GM19463 (cell line): Measurements from ENCODE around the gene TMC8.
"Not testable (repeated sequence)": the region's sequence is repeated elsewhere in the genome, so short reads cannot be mapped to it uniquely, and the experiment has no call there.

Experiments used
- ATAC-seq: cut with Tn5 transposase; IDR thresholded peaks from one replicate; pipeline ENCODE4 v1.9.1; 2021; ENCODE audit warnings: mild to moderate bottlenecking, moderate library complexity; ENCODE audit not compliant: unreplicated experiment

Gene TMC8, protein sequence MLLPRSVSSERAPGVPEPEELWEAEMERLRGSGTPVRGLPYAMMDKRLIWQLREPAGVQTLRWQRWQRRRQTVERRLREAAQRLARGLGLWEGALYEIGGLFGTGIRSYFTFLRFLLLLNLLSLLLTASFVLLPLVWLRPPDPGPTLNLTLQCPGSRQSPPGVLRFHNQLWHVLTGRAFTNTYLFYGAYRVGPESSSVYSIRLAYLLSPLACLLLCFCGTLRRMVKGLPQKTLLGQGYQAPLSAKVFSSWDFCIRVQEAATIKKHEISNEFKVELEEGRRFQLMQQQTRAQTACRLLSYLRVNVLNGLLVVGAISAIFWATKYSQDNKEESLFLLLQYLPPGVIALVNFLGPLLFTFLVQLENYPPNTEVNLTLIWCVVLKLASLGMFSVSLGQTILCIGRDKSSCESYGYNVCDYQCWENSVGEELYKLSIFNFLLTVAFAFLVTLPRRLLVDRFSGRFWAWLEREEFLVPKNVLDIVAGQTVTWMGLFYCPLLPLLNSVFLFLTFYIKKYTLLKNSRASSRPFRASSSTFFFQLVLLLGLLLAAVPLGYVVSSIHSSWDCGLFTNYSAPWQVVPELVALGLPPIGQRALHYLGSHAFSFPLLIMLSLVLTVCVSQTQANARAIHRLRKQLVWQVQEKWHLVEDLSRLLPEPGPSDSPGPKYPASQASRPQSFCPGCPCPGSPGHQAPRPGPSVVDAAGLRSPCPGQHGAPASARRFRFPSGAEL

GRCh38 chr17:78130437-78131101 is at the start of gene TMC8:
Gene TMC8, plus strand, starts transcription at chr17:78130771. Its CDS starts 818 bp downstream, at chr17:78131589.
- ATAC-seq = no peak

- ATAC-seq = no peak
These were observed 49.0 kb upstream of the TMC8 start for GRCh38 chr17:78081551-78081950.

DNA sequence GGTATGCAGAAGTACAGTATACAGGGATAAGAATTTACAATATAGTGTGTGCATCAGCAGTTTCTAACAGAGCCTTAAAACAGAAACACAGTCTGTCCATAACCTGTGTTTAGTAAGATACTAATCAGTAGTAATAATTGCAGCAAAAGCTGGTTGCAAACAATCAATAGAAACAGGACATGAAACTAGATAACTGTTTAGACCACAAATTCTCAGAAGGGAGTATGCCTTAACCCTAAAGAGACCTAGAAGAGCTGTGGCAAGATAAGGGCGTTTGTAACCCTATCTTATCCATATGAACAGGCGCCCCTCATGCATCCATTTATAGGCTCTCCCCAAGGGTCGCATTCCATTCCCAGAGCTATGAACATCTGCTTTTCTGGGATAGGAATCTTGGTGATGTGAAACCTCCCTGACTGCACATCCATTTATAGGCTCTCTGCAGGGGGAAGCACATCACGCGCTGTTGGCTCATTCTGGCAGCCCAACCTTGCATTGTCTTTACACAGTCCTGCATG is 48.2 kb upstream of the TMC8 start:
- not testable (repeated sequence) for ATAC-seq

DNA sequence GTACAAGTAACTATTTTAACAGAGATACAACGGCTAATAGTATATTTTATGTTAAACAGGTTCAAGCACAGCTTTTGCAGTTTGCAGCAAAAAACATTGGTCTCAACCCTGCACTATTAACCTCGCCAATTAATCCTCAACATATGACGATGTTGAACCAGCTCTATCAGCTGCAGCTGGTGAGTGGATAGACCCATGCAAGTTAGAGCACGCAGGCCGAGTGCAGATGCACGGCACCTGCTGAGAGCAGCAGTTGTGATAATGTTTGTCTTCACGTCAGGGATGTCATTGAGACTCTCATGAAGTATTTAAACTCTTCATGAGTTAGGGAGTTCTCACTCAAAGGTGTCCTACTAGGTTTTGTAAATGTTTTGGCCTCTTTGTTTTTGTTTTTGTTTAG is 47.6 kb upstream of the TMC8 start:
- no peak for ATAC-seq

GRCh38 chr17:78086740-78087139 is 43.8 kb upstream of the TMC8 start:
- no peak for ATAC-seq

DNA sequence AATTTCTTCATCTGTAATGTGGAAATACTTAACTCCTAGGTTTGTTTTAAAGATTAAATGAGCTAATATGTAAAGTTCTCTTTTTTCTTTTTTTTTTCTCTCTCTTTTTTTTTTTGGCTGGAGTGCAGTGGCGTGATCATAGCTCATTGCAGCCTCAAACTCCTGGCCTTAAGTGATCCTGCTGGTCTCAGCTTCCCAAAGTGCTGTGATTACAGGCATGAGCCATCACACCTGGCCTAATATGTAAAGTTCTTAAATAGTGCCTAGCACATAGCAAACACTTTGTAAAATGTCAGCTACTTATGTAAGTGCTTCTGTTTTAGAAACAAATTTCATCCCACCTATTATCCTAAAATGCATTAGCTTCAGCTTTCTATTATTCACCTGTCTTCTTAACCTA is 42.0 kb upstream of the TMC8 start:
- no peak for ATAC-seq

DNA sequence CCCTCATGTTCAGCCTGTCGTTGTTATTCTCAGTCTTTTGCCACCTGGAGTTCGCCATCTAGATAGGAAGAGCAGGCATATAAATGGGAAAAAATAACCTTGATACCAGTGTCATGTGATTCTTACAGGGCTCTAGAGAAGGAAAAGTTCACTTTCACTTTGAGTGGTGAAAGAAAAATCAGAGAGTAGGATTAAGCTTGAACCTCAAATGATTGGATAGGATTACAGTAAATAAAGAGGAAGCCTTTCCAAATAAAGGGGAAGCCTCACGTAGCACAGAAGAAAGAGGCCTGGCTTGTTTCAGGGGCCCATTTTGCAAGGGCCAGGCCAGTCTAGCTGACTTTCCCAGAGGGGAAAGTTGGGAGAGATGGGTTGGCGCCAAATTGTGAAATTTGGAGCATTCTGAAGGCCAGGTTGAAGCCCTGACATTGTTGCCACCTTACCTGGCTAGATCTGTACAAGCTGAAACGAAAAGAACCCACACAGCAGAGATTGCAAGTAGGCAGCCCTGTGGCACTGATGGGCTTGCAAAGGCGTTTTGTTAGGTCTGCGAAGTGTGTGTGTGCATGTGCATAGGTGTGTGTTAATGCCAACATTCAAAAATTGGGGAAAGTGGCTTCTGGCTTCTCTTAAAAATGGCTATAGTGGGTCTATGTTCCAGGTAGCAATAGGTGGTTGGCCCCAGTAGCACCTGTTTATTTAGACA is 40.8 kb upstream of the TMC8 start:
- ATAC-seq = no peak

DNA sequence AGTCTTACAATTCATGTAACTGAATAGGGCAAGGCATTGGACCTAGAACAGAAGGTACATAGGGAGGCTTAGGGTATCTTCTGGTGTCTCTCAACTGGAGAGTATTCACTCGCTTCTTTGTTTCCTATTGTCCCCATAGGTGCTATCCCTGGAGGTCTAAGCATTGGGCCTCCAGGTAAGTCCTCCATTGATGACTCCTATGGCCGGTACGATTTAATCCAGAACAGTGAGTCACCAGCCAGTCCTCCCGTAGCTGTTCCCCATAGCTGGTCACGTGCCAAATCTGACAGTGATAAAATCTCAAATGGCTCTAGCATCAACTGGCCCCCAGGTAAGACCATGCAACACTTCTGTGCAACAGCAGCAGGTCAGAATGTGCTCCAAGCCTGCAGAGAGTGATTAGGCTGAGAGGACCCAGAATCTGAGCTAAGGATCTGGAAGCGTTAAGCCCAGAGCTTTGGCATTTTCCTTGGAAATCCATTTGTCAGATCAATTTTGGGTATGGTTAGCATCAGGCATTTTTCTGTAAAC is 37.7 kb upstream of the TMC8 start:
- ATAC-seq = no peak

DNA sequence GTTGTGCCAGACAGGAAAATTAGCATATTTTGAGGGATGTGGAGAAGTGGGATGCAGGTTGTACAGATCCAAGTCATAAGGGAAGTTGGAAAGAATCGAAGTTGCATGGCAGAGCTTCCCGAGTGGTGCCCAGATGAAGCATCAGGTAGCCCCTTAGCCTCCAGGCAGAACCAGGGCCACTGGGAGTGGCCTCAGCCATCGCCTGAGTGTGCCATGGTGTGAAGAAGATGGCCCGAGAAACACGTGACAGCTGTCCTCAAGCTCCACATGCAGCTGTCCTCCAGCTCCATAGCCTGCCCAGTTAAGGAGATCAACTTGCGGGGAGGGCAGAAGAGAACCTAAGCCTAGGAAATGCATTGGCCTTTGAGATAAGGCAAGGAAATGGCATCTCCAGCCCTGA is 35.5 kb upstream of the TMC8 start:
- no peak for ATAC-seq

DNA sequence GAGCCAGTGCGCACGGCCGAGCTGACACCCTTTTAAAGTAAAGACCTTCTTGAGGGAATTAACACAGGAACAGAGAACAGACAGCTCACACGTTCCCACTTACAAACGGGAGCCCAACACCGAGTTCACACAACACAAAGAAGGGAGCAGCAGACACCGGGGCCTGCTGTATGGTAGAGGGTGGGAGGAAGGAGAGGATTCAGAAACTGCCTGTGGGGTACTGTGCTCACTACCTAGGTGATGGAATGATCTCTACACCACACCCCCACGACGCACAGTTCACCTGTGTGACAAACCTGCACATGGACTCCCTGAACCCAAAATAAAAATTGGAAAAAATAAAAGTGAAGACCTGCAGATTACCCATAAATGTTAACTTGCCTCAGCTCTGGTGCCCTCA is 34.5 kb upstream of the TMC8 start:
- no peak for ATAC-seq

- ATAC-seq = no peak
These were observed 29.5 kb upstream of the TMC8 start for GRCh38 chr17:78101112-78101511.

DNA sequence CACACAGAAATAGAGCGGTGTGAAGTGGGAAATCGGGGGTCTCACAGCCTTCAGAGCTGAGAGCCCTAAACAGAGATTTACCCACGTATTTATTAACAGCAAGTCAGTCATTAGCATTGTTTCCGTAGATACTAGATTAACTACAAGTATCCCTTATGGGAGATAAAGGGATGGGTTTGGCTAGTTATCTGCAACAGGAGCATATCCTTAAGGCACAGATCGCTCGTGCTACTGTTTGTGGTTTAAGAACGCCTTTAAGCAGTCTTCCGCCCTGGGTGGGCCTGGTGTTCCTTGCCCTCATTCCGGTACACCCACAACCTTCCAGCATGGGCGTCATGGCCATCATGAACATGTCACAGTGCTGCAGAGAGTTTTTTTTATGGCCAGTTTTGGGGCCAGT is 29.0 kb upstream of the TMC8 start:
- ATAC-seq = no peak

- ATAC-seq = no peak
These were observed 27.3 kb upstream of the TMC8 start for GRCh38 chr17:78103311-78103710.

GRCh38 chr17:78104540-78104941 is 26.0 kb upstream of the TMC8 start:
- no peak for ATAC-seq

GRCh38 chr17:78105101-78105500 is 25.5 kb upstream of the TMC8 start:
- ATAC-seq = no peak

DNA sequence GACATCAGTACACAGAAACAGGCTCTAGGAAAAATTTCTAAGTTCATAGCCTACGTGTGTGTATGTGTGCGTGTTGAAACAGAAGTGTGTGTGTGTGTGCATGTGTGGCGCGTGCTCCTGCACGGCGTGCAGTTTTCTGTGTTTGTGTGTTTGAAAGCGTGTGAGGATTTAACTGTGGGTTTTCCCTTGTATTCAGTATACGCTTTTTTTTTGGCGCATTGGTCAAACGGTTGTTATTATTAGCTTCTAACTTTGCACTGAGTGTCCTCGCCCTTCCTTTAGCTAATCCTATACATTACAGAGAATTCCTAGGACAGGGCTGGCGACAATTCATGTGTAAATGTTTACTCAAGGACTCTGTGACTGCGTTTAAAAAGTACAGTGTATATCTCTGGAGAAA is 25.0 kb upstream of the TMC8 start:
- no peak for ATAC-seq

DNA sequence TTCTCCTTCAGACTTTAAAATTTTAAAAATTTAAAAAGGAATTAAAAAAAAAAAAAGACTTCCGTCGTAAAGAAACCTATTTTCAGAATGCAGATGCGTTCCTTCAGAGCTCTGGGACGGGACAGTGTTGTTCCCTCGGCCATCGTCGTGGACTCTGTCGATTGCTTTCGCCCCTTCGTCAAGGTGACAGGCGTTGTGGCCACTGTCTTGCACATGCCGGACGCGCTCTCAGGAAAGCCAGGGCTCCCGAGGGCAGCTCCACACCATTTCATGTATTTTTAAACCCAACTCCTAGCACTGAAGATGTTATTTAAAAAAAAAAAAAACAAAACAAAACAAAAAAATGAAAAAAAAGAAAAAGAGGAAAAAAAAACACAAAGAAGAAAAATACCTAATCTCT is 24.4 kb upstream of the TMC8 start:
- ATAC-seq = no peak

GRCh38 chr17:78107457-78107856 is 23.1 kb upstream of the TMC8 start:
- no peak for ATAC-seq

- ATAC-seq = no peak
These were observed 22.4 kb upstream of the TMC8 start for GRCh38 chr17:78107976-78108725.
